Activated CD8-positive, alpha-beta memory T cell treated with anti-CD3 and anti-CD28 coated beads for 36 hours (primary cell): ENCODE data around the gene CCR8. TPM values are rescaled to one million over a fixed set of nuclear protein-coding genes. Genes with fewer than 3 reads are reported as not detected.
"Not testable (repeated sequence)": the region's sequence is repeated elsewhere in the genome, so short reads cannot be mapped to it uniquely, and the experiment has no call there.

Experiments used
- CTCF ChIA-PET: fragments of 350-600 bp; sonication (Branson Sonifier 250); formaldehyde crosslinking; loops from one replicate; lab custom pipeline; 2021; ENCODE audit warnings: antibody characterized with exemption; lab: Charles Lee
- POLR2A ChIA-PET: fragments of 350-600 bp; sonication (Branson Sonifier 250); formaldehyde crosslinking; loops from one replicate; lab custom pipeline; 2021; ENCODE audit warnings: antibody characterized with exemption; lab: Charles Lee
- total RNA-seq, 2 experiments: library from RNA; stranded (reverse); gene quantifications; one replicate each; pipeline ENCODE4 v1.2.3, GENCODE V29; 2021

The CCR8 gene
- total RNA-seq, 2 experiments from 2014 or later, result 2.5 TPM

GRCh38 chr3:39296197-39297077, 33.1 kb upstream of the CCR8 start:
- POLR2A ChIA-PET, result no interaction called here
- CTCF ChIA-PET, result interaction anchor here (1.2 to 9.2 kb wide), 4 partner anchors 8 to 106 kb away, joined by 3 to 231 read pairs (median 14); partner anchors contain the start of gene XIRP1

GRCh38 chr3:39299279-39299678, 30.2 kb upstream of the CCR8 start:
- POLR2A ChIA-PET, result no interaction called here
- CTCF ChIA-PET, result interaction anchor here (3.2 kb wide), 1 partner anchor 11 kb away, joined by 13 read pairs; no protein-coding TSS in a partner anchor

GRCh38 chr3:39302178-39302577, 27.3 kb upstream of the CCR8 start:
- CTCF ChIA-PET, result no interaction called here

GRCh38 chr3:39313289-39313688, 16.2 kb upstream of the CCR8 start:
- ChIA-PET CTCF (no interaction called here), POLR2A (no interaction called here)

More at GRCh38 chr3:39302178-39302577, 27.3 kb upstream of the CCR8 start:
- POLR2A ChIA-PET, result no interaction called here

GRCh38 chr3:39315420-39315819, 14.1 kb upstream of the CCR8 start:
- ChIA-PET CTCF (no interaction called here), POLR2A (no interaction called here)

GRCh38 chr3:39317571-39318169, 11.8 kb upstream of the CCR8 start:
- ChIA-PET POLR2A (no interaction called here), CTCF (no interaction called here)

GRCh38 chr3:39318301-39318700, 11.2 kb upstream of the CCR8 start:
- POLR2A ChIA-PET, result no interaction called here

GRCh38 chr3:39319249-39319648, 10.3 kb upstream of the CCR8 start:
- ChIA-PET POLR2A (no interaction called here), CTCF (no interaction called here)

More at GRCh38 chr3:39318301-39318700, 11.2 kb upstream of the CCR8 start:
- CTCF ChIA-PET, result no interaction called here

GRCh38 chr3:39321574-39321983, 7.9 kb upstream of the CCR8 start:
- POLR2A ChIA-PET, CTCF ChIA-PET: not testable (repeated sequence)

GRCh38 chr3:39322209-39322715, 7.2 kb upstream of the CCR8 start:
- CTCF ChIA-PET, POLR2A ChIA-PET: not testable (repeated sequence)

GRCh38 chr3:39322936-39323335, 6.6 kb upstream of the CCR8 start:
- ChIA-PET CTCF (no interaction called here), POLR2A (no interaction called here)

- ChIA-PET CTCF (interaction anchor here (0.8 kb wide), 1 partner anchor 32 kb away, joined by 3 read pairs; no protein-coding TSS in a partner anchor), POLR2A (no interaction called here)
These were observed 6.0 kb upstream of the CCR8 start for GRCh38 chr3:39323494-39323893.

GRCh38 chr3:39325236-39325635, 4.3 kb upstream of the CCR8 start:
- POLR2A ChIA-PET, result no interaction called here
- CTCF ChIA-PET, result interaction anchor here (1.5 kb wide), 1 partner anchor 32 kb away, joined by 3 read pairs; no protein-coding TSS in a partner anchor

GRCh38 chr3:39327053-39327745, 2.3 kb upstream of the CCR8 start:
- ChIA-PET CTCF (no interaction called here), POLR2A (no interaction called here)

- ChIA-PET CTCF (no interaction called here), POLR2A (no interaction called here)
These were observed 1.7 kb upstream of the CCR8 start for GRCh38 chr3:39327746-39328349.

GRCh38 chr3:39330824-39331223, 1.3 kb downstream of the CCR8 start:
- POLR2A ChIA-PET, result no interaction called here

GRCh38 chr3:39332525-39332924, 3.0 kb downstream of the CCR8 start:
- POLR2A ChIA-PET, result no interaction called here
- CTCF ChIA-PET, result no interaction called here

More at GRCh38 chr3:39330824-39331223, 1.3 kb downstream of the CCR8 start:
- CTCF ChIA-PET, result no interaction called here

- ChIA-PET POLR2A (no interaction called here), CTCF (no interaction called here)
These were observed 4.1 kb downstream of the CCR8 start for GRCh38 chr3:39333607-39334006.

- CTCF ChIA-PET, result no interaction called here
- POLR2A ChIA-PET, result no interaction called here
These were observed 4.7 kb downstream of the CCR8 start for GRCh38 chr3:39334205-39334604.
